Osteoblast (primary cell): ENCODE results near the gene CA5A. TPM values are rescaled to one million over a fixed set of nuclear protein-coding genes. Genes with fewer than 3 reads are reported as not detected.
A peak's percentile ranks its signal among the peaks of the same experiment; 100 is the strongest.
"Not testable (repeated sequence)": the region's sequence is repeated elsewhere in the genome, so short reads cannot be mapped to it uniquely, and the experiment has no call there.

Source experiments
- DNase-seq: peaks from one replicate; pipeline ENCODE4 v3.0.0; 2011; ENCODE audit warnings: low spot score, mixed read lengths; ENCODE audit not compliant: insufficient read length; ENCODE audit errors: missing footprints
- H2AFZ ChIP-seq: 2 replicates; pipeline ENCODE4 v1.6.0; 2011; ENCODE audit warnings: mild to moderate bottlenecking, low read length
- H3K27ac ChIP-seq: 2 replicates; pipeline ENCODE4 v1.5.1; 2011; ENCODE audit warnings: mild to moderate bottlenecking, low read depth, low read length, moderate library complexity
- H3K27me3 ChIP-seq: 2 replicates; pipeline ENCODE4 v1.6.0; 2012; ENCODE audit warnings: mild to moderate bottlenecking, control low read depth, inconsistent platforms, low read length, moderate library complexity; ENCODE audit not compliant: insufficient read depth
- H3K36me3 ChIP-seq: 2 replicates; pipeline ENCODE4 v1.5.1; 2011; ENCODE audit warnings: mild to moderate bottlenecking, low read length, control low read depth, moderate library complexity; ENCODE audit not compliant: insufficient read depth
- H3K4me1 ChIP-seq: 2 replicates; pipeline ENCODE4 v1.5.1; 2011; ENCODE audit warnings: mild to moderate bottlenecking, low read length, control low read depth, moderate library complexity; ENCODE audit not compliant: insufficient read depth
- H3K4me2 ChIP-seq: 2 replicates; pipeline ENCODE4 v1.6.0; 2011; ENCODE audit warnings: mild to moderate bottlenecking, low read length; ENCODE audit not compliant: insufficient read depth
- H3K4me3 ChIP-seq: fragments of 200-600 bp; sonication (generic); 3 replicates; pipeline ENCODE4 v1.5.1; 2012; ENCODE audit warnings: mild to moderate bottlenecking, low read length, inconsistent platforms; ENCODE audit not compliant: insufficient read depth
- H3K79me2 ChIP-seq: 2 replicates; pipeline ENCODE4 v1.6.0; 2012; ENCODE audit warnings: mild to moderate bottlenecking, low read length, control low read depth, inconsistent platforms; ENCODE audit not compliant: insufficient read depth
- H3K9me3 ChIP-seq: 2 replicates; pipeline ENCODE4 v1.5.1; 2011; ENCODE audit warnings: low read depth, low read length, control low read depth
- H4K20me1 ChIP-seq: 2 replicates; pipeline ENCODE4 v1.6.0; 2012; ENCODE audit warnings: mild to moderate bottlenecking, low read length, control low read depth; ENCODE audit not compliant: insufficient read depth
- CTCF ChIP-seq: IDR thresholded peaks from 2 replicates; pipeline ENCODE4 v1.5.1; 2011; ENCODE audit warnings: mild to moderate bottlenecking, low read depth, low read length, moderate library complexity; ENCODE audit errors: extremely low read depth
- total RNA-seq: library from RNA; depleted of rRNA; stranded (reverse); fragments of >200 nt; gene quantifications from 2 replicates; pipeline ENCODE4 v1.2.3, GENCODE V29; 2012

CA5A gene
- total RNA-seq, 1 donor = not detected

GRCh38 chr16:87877942-87878507 lies 58.3 kb downstream of the CA5A start:
- H3K27me3 ChIP-seq = peaks cover 12% of the 10 kb centered on the region
- no peaks in the 10 kb centered on the region for H3K4me1 ChIP-seq
- no peak overlapping the region for H3K27ac ChIP-seq
- no peak overlapping the region for H2AFZ ChIP-seq
- no peak overlapping the region for H3K4me3 ChIP-seq
- H3K4me2 ChIP-seq = no peak overlapping the region
- no peaks in the 10 kb centered on the region for H4K20me1 ChIP-seq
- DNase-seq = no peak
- peak; percentile 29 for TF ChIP-seq CTCF
- no peaks in the 10 kb centered on the region for H3K9me3 ChIP-seq
- no peaks in the 10 kb centered on the region for H3K36me3 ChIP-seq
- no peaks in the 10 kb centered on the region for H3K79me2 ChIP-seq

- DNase-seq = no peak
- Histone ChIP-seq H3K4me1 (peaks cover 14% of the 10 kb centered on the region), H3K79me2 (no peaks in the 10 kb centered on the region), H3K36me3 (no peaks in the 10 kb centered on the region), H3K27ac (no peak overlapping the region), H4K20me1 (no peaks in the 10 kb centered on the region), H3K27me3 (peaks cover 6% of the 10 kb centered on the region), H2AFZ (no peak overlapping the region), H3K9me3 (no peaks in the 10 kb centered on the region), H3K4me2 (no peak overlapping the region), H3K4me3 (no peak overlapping the region)
- TF ChIP-seq CTCF = no peak
These were observed 61.5 kb downstream of the CA5A start for GRCh38 chr16:87874639-87875427.

GRCh38 chr16:87870418-87871291 lies 65.7 kb downstream of the CA5A start:
- H3K4me1 ChIP-seq = peaks cover 27% of the 10 kb centered on the region
- peak overlapping the region; percentile 93 for H3K27ac ChIP-seq
- not testable (repeated sequence) for H3K9me3 ChIP-seq, H2AFZ ChIP-seq, H3K4me3 ChIP-seq, H3K36me3 ChIP-seq, H3K27me3 ChIP-seq
- peaks cover 33% of the 10 kb centered on the region for H3K79me2 ChIP-seq
- peak overlapping the region; percentile 46 for H3K4me2 ChIP-seq
- DNase-seq = peak; percentile 53
- H4K20me1 ChIP-seq = peaks cover 24% of the 10 kb centered on the region

- peak overlapping the region; percentile 93 for H3K27ac ChIP-seq
- H3K4me2 ChIP-seq = peak overlapping the region; percentile 46
- not testable (repeated sequence) for H3K27me3 ChIP-seq, DNase-seq, H3K9me3 ChIP-seq, H3K4me3 ChIP-seq, H2AFZ ChIP-seq
- H3K36me3 ChIP-seq = peaks cover 11% of the 10 kb centered on the region
- H3K79me2 ChIP-seq = peaks cover 39% of the 10 kb centered on the region
- H4K20me1 ChIP-seq = peaks cover 30% of the 10 kb centered on the region
- peaks cover 33% of the 10 kb centered on the region for H3K4me1 ChIP-seq
These were observed 66.4 kb downstream of the CA5A start for GRCh38 chr16:87869879-87870417.

GRCh38 chr16:87869061-87869878 lies 67.1 kb downstream of the CA5A start, which contains the start of gene SLC7A5:
SLC7A5 (minus strand) TSS chr16:87869507; CDS start chr16:87869422, 85 bp downstream.
- H3K9me3 ChIP-seq, H2AFZ ChIP-seq, H3K27me3 ChIP-seq: not testable (repeated sequence)
- DNase-seq = peak; percentile 88
- peaks cover 45% of the 10 kb centered on the region for H3K79me2 ChIP-seq
- H3K4me3 ChIP-seq = peak within 1 kb of the TSS; percentile 83
- peaks cover 11% of the 10 kb centered on the region for H3K36me3 ChIP-seq
- H3K4me2 ChIP-seq = peak within 1 kb of the TSS; percentile 87
- H3K27ac ChIP-seq = peak within 1 kb of the TSS; percentile 95
- H3K4me1 ChIP-seq = peaks cover 39% of the 10 kb centered on the region
- peaks cover 37% of the 10 kb centered on the region for H4K20me1 ChIP-seq

GRCh38 chr16:87868254-87869029 lies 67.9 kb downstream of the CA5A start:
- peaks cover 41% of the 10 kb centered on the region for H3K4me1 ChIP-seq
- not testable (repeated sequence) for H3K27me3 ChIP-seq, H3K9me3 ChIP-seq, H2AFZ ChIP-seq
- H3K79me2 ChIP-seq = peaks cover 52% of the 10 kb centered on the region
- H3K4me2 ChIP-seq = peak overlapping the region; percentile 87
- H3K4me3 ChIP-seq = peak overlapping the region; percentile 83
- H4K20me1 ChIP-seq = peaks cover 38% of the 10 kb centered on the region
- peaks cover 13% of the 10 kb centered on the region for H3K36me3 ChIP-seq
- peak overlapping the region; percentile 95 for H3K27ac ChIP-seq
- peak; percentile 93 for DNase-seq
